K562 (cell line): ENCODE data around the gene FBXW7. TPM values are rescaled to one million over a fixed set of nuclear protein-coding genes. Genes with fewer than 3 reads are reported as not detected.

Source experiments
- ATAC-seq: fragments of 200-7000 bp; cut with Tn5 transposase; 3 replicates; pipeline ENCODE4 v1.9.1; 2020; ENCODE audit warnings: moderate library complexity
- BruUV-seq: library from RNA; stranded (reverse); fragments of 400-500 nt; replicated peaks from 2 replicates; lab custom pipeline; 2021; lab: Mats Ljungman, UMichigan
- CTCF ChIA-PET: fragments of 300-600 bp; formaldehyde crosslinking; extraction: SDS; loops from one replicate; lab custom pipeline; 2021; ENCODE audit warnings: low intra/inter-chr PET ratio; lab: Yijun Ruan, JAX
- POLR2A ChIA-PET: fragments of 300-600, 350-650 bp; sonication (Branson Sonifier 250); formaldehyde crosslinking; extraction: SDS; loops from one replicate; lab custom pipeline; 2021; ENCODE audit warnings: antibody characterized with exemption, inconsistent platforms; lab: Yijun Ruan, JAX
- DNase-seq, 4 experiments: peaks; one replicate each; pipeline versions ENCODE4 v3.0.0 to v3.0.0-alpha.2; 2011 to 2018; ENCODE audit warnings: low spot score in 3 of 4, mixed read lengths in 3 of 4; ENCODE audit errors: extremely low read depth in 1 of 4
- FAIRE-seq: peaks from 2 replicates; lab custom pipeline; 2011; peaks lifted over from hg19 to GRCh38; lab: Jason Lieb, UNC
- H2AFZ ChIP-seq: 2 replicates; pipeline ENCODE4 v1.6.0; 2011; ENCODE audit warnings: low read depth, low read length, control low read depth, inconsistent platforms
- H3K27ac ChIP-seq: fragments of 200-600 bp; 3 replicates; pipeline ENCODE4 v1.8.0; 2011; ENCODE audit warnings: low read depth, mild to moderate bottlenecking, control low read depth, inconsistent platforms, low read length, moderate library complexity, mixed read lengths; ENCODE audit errors: extremely low read depth
- H3K27me3 ChIP-seq, 2 experiments: fragments of 300-600 bp in 1 of 2; 2 replicates in 1 of 2; 3 replicates in 1 of 2; pipeline versions ENCODE4 v1.6.0 to v1.8.0; 2011; ENCODE audit warnings: inconsistent platforms in 2 of 2, low read length in 2 of 2, mild to moderate bottlenecking in 1 of 2, mixed read lengths in 1 of 2, moderate library complexity in 1 of 2; ENCODE audit not compliant: control insufficient read depth in 2 of 2, insufficient read depth in 2 of 2
- H3K36me3 ChIP-seq: fragments of 300-600 bp; 3 replicates; pipeline ENCODE4 v1.8.0; 2011; ENCODE audit warnings: mild to moderate bottlenecking, low read length, inconsistent platforms; ENCODE audit not compliant: control insufficient read depth, insufficient read depth
- H3K4me1 ChIP-seq, 2 experiments: fragments of 200-600 bp in 1 of 2; replicated peaks in 1 of 2; 2 replicates in 1 of 2; 3 replicates in 1 of 2; pipeline versions ENCODE4 v1.5.1 to v1.8.0; 2011; ENCODE audit warnings: inconsistent platforms in 2 of 2, low read length in 2 of 2, mild to moderate bottlenecking in 1 of 2, mixed read lengths in 1 of 2, moderate library complexity in 1 of 2; ENCODE audit not compliant: control insufficient read depth in 2 of 2, insufficient read depth in 2 of 2
- H3K4me2 ChIP-seq: 2 replicates; pipeline ENCODE4 v1.6.1; 2011; ENCODE audit warnings: low read length, control low read depth, inconsistent platforms, mixed read lengths; ENCODE audit not compliant: insufficient read depth
- H3K4me3 ChIP-seq: fragments of 200-600 bp; sonication (generic), shearing (Covaris generic); 2 replicates; pipeline ENCODE4 v1.5.1; 2016; ENCODE audit warnings: control low read depth, inconsistent platforms
- H3K79me2 ChIP-seq: fragments of 200-600 bp; 3 replicates; pipeline ENCODE4 v1.8.0; 2011; ENCODE audit warnings: low read length, inconsistent platforms; ENCODE audit not compliant: control insufficient read depth, insufficient read depth
- H3K9ac ChIP-seq, 2 experiments: 2 replicates each; pipeline versions ENCODE4 v1.6.0 to v1.6.1; 2011; ENCODE audit warnings: low read depth in 2 of 2, low read length in 2 of 2, control low read depth in 1 of 2, inconsistent platforms in 1 of 2, mild to moderate bottlenecking in 1 of 2, mixed read lengths in 1 of 2; ENCODE audit not compliant: insufficient read depth in 1 of 2
- H3K9me1 ChIP-seq: one replicate; pipeline ENCODE4 v1.6.0; 2011; ENCODE audit warnings: inconsistent platforms, mild to moderate bottlenecking, low read length, moderate library complexity; ENCODE audit not compliant: control insufficient read depth, insufficient read depth
- H3K9me3 ChIP-seq: replicated peaks from 2 replicates; pipeline ENCODE4 v1.5.1; 2011; ENCODE audit warnings: low read depth, low read length, inconsistent platforms; ENCODE audit not compliant: control insufficient read depth, insufficient read depth
- H4K20me1 ChIP-seq: replicated peaks from 2 replicates; pipeline ENCODE4 v1.6.1; 2011; ENCODE audit warnings: low read length, inconsistent platforms, mixed read lengths; ENCODE audit not compliant: control insufficient read depth, insufficient read depth
- EGR1 ChIP-seq: fragments of 450-650 bp; conservative IDR thresholded peaks from 2 replicates; pipeline ENCODE4 v1.6.1; 2017; ENCODE audit warnings: mild to moderate bottlenecking
- NEUROD1 ChIP-seq: fragments of 150-350 bp; IDR thresholded peaks from 2 replicates; pipeline ENCODE4 v1.6.1; 2014; ENCODE audit warnings: borderline replicate concordance, low read length, low read depth; ENCODE audit not compliant: partially characterized antibody
- ZNF766 ChIP-seq: fragments of 200-800 bp; sonication (Bioruptor generic); conservative IDR thresholded peaks from 2 replicates; pipeline ENCODE4 v1.6.1; 2016; ENCODE audit warnings: missing genetic modification characterization, missing compliant biosample characterization
- WGBS: fragments of 100-300 bp; shearing (Covaris generic); methylation state at CpG from one replicate; pipeline ENCODE4 v1.1.6; 2016; ENCODE audit warnings: low coverage, mixed read lengths; ENCODE audit not compliant: insufficient coverage; ENCODE audit errors: missing lambda C conversion rate; 5-methylcytosine and 5-hydroxymethylcytosine counted together
- in situ Hi-C: fragments of 300-500 bp; cut with MboI; formaldehyde crosslinking; loops from 4 replicates; pipeline ENCODE4 v1.15.0; 2018; ENCODE audit warnings: inconsistent platforms, mixed read lengths
- intact Hi-C: fragments of 100-400 bp; cut with micrococcal nuclease; formaldehyde crosslinking; loops from 2 replicates; pipeline ENCODE4 v1.14.2; 2022
- polyA plus RNA-seq, 8 experiments: library from polyadenylated mRNA; depleted of rRNA in 4 of 8; stranded (reverse) in 5 of 8; unstranded in 3 of 8; fragments of >200 nt; fragmentation: Nextera tagmentation in 2 of 8; fragmentation: Illumina TruSeq in 1 of 8; extraction: Ambion mirVana in 2 of 8; extraction: Trizol in 1 of 8; gene quantifications; 2 replicates each; pipeline versions ENCODE4 v1.2.1 to v1.2.3, GENCODE V29; 2011 to 2014; ENCODE audit warnings: inconsistent platforms in 1 of 8, missing spikeins in 1 of 8
- total RNA-seq, 7 experiments: library from RNA; depleted of rRNA in 6 of 7; stranded (reverse); fragments of >200 nt in 6 of 7; fragmentation: Illumina TruSeq in 2 of 7; extraction: Trizol in 2 of 7; gene quantifications; 2 replicates each; pipeline versions ENCODE4 v1.2.1 to v1.2.3, GENCODE V29; 2011 to 2021; ENCODE audit warnings: low replicate concordance in 1 of 7
- TF ChIP-seq, protein P1 (sequence below), 2 experiments: fragments of 450-650 bp in 1 of 2; sonication (generic) in 1 of 2; formaldehyde crosslinking in 1 of 2; IDR thresholded peaks; 2 replicates each; pipeline versions ENCODE4 v1.7.1 to v1.9.0; 2016 to 2022; ENCODE audit warnings: inconsistent platforms in 1 of 2, mild to moderate bottlenecking in 1 of 2, missing genetic modification reagents in 1 of 2

FBXW7 gene
- total and polyA plus RNA-seq, 9 of the 15 experiments (the other 6 are each of a cell fraction or from before 2014, with no cell fraction given): 6.8 to 44.2 (median 16.4) TPM

DNA sequence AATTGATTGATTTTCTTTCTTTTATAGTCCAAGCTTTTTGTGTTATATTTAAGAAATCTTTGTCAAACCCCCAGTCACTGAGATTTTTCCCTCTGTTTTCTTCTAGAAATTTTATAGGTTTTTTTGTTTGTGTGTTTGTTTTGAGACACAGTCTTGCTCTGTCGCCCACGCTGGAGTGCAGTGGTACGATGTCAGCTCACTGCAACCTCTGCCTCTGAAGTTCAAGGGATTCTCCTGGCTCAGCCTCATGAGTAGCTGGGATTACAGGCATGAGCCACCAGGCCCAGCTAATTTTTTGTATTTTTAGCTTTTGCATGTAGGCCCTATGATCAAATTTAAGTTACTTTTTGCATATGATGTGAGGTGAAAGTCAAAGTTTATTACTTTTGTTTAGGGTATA is 20.9 kb upstream of the FBXW7 start:
- Histone ChIP-seq H2AFZ (no peak overlapping the region), H4K20me1 (no peaks in the 10 kb centered on the region), H3K27me3 (peaks cover 2 to 3% of the 10 kb centered on the region in 2 experiments; a peak in 3 of 5 replicates), H3K9me3 (no peaks in the 10 kb centered on the region), H3K4me1 (no peaks in the 10 kb centered on the region), H3K9me1 (no peaks in the 10 kb centered on the region)
- in situ Hi-C loops: no loop called here
- POLR2A ChIA-PET: no interaction called here
- TF ChIP-seq EGR1 (peak; percentile 31; the same call in 1 of the 2 replicates), NEUROD1 (no peak)
- TF ChIP-seq, all 486 proteins: peak for 1
- ATAC-seq: no peak
- no TSS peak for BruUV-seq
- 3% methylated on average over 3 of the region's 3 CpGs for WGBS
- peak overlapping the region; percentile 43; the same call in 1 of the 2 replicates for H3K4me2 ChIP-seq
- H3K9ac ChIP-seq: no peak overlapping the region
- intact Hi-C loops: no loop called here
- H3K36me3 ChIP-seq: no peaks in the 10 kb centered on the region
- no peak overlapping the region for H3K4me3 ChIP-seq
- no peak for DNase-seq
- no peak overlapping the region for H3K27ac ChIP-seq
- CTCF ChIA-PET: no interaction called here
- no peaks in the 10 kb centered on the region for H3K79me2 ChIP-seq
- peak; percentile 49 for FAIRE-seq

DNA sequence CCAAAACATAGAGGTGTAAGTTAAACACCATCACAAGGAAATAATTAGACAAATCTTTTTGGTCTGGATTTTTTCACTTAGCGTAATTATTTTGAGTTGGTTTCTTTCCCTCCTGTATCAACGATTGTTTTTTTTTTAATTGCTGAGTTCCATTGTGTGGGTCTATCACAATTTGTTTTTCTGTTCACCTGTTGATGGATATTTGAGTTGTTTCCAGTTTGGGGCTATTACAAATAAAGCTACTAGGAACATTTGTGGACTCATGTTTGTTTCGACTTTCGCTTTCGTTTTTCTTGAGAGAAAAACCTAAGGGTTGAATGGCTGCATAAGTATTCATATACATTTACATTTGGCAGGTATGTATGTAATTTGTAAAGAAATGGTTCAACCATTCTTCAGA is 20.4 kb upstream of the FBXW7 start:
- no peaks in the 10 kb centered on the region for H3K36me3 ChIP-seq
- no TSS peak for BruUV-seq
- DNase-seq: no peak
- in situ Hi-C loops: no loop called here
- peaks cover 2 to 3% of the 10 kb centered on the region in 2 experiments; a peak in 3 of 5 replicates for H3K27me3 ChIP-seq
- peak overlapping the region; percentile 55 for H2AFZ ChIP-seq
- no peak overlapping the region for H3K4me3 ChIP-seq
- ChIA-PET POLR2A (no interaction called here), CTCF (no interaction called here)
- no peaks in the 10 kb centered on the region for H4K20me1 ChIP-seq
- H3K4me1 ChIP-seq: no peaks in the 10 kb centered on the region
- no peak overlapping the region for H3K9ac ChIP-seq
- ATAC-seq: no peak
- intact Hi-C loops: no loop called here
- H3K4me2 ChIP-seq: peak overlapping the region; percentile 43
- H3K9me1 ChIP-seq: no peaks in the 10 kb centered on the region
- H3K79me2 ChIP-seq: no peaks in the 10 kb centered on the region
- no peak overlapping the region for H3K27ac ChIP-seq
- no peaks in the 10 kb centered on the region for H3K9me3 ChIP-seq
- FAIRE-seq: peak; percentile 26
- WGBS: 31% methylated on average over 5 of the region's 5 CpGs
- TF ChIP-seq, protein P1, sequence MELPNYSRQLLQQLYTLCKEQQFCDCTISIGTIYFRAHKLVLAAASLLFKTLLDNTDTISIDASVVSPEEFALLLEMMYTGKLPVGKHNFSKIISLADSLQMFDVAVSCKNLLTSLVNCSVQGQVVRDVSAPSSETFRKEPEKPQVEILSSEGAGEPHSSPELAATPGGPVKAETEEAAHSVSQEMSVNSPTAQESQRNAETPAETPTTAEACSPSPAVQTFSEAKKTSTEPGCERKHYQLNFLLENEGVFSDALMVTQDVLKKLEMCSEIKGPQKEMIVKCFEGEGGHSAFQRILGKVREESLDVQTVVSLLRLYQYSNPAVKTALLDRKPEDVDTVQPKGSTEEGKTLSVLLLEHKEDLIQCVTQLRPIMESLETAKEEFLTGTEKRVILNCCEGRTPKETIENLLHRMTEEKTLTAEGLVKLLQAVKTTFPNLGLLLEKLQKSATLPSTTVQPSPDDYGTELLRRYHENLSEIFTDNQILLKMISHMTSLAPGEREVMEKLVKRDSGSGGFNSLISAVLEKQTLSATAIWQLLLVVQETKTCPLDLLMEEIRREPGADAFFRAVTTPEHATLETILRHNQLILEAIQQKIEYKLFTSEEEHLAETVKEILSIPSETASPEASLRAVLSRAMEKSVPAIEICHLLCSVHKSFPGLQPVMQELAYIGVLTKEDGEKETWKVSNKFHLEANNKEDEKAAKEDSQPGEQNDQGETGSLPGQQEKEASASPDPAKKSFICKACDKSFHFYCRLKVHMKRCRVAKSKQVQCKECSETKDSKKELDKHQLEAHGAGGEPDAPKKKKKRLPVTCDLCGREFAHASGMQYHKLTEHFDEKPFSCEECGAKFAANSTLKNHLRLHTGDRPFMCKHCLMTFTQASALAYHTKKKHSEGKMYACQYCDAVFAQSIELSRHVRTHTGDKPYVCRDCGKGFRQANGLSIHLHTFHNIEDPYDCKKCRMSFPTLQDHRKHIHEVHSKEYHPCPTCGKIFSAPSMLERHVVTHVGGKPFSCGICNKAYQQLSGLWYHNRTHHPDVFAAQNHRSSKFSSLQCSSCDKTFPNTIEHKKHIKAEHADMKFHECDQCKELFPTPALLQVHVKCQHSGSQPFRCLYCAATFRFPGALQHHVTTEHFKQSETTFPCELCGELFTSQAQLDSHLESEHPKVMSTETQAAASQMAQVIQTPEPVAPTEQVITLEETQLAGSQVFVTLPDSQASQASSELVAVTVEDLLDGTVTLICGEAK (IDR thresholded peaks at IDR 0.05): peak; percentile 82
- TF ChIP-seq, protein P1 (CRISPR knock-in tag; IDR thresholded peaks at IDR 0.05): no peak
- no peak for TF ChIP-seq ZNF766 (CRISPR knock-in tag)
